NCI-H748 (cell line): ENCODE measurements around the gene KRTAP9-6.
"Not testable (repeated sequence)": the region's sequence is repeated elsewhere in the genome, so short reads cannot be mapped to it uniquely, and the experiment has no call there.

Source experiments
- DNase-seq: peaks from one replicate; lab custom pipeline; 2025; ENCODE audit not compliant: unreplicated experiment; lab: John Stamatoyannopoulos, UW

The KRTAP9-6 gene, protein sequence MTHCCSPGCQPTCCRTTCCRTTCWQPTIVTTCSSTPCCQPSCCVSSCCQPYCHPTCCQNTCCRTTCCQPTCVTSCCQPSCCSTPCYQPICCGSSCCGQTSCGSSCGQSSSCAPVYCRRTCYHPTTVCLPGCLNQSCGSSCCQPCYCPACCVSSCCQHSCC

GRCh38 chr17:41265078-41265477 lies at the start of gene KRTAP9-6:
TSS of gene KRTAP9-6 (plus strand) at chr17:41265378. CDS start at chr17:41265378, 0 bp downstream.
- DNase-seq = no peak

GRCh38 chr17:41215681-41216080 lies 49.5 kb upstream of the KRTAP9-6 start:
- no peak for DNase-seq

DNA sequence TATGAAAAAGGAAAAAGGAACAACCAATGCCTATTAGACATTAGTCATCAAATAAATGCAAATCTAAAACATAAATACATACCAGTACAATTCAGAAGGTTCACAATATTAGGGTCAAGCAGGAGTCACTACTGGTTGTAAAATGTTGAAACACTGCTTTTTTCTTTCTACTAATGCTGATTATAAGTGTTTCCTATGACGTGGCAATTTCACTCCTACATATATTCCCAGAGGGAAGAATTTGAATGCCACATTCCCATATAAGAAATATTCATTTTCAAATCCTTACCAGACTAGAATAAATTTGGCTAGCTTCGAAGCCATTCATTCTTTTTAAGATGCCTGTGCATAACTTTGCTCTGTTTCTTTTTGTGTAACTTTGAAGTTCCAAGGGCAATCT lies 41.4 kb upstream of the KRTAP9-6 start:
- DNase-seq = no peak

GRCh38 chr17:41226051-41226450 lies 39.1 kb upstream of the KRTAP9-6 start:
- no peak for DNase-seq

GRCh38 chr17:41226598-41227095 lies 38.5 kb upstream of the KRTAP9-6 start, which contains the start of gene KRTAP9-2:
TSS of gene KRTAP9-2 (plus strand) at chr17:41226648. CDS start at chr17:41226655, 7 bp downstream.
- DNase-seq = not testable (repeated sequence)

DNA sequence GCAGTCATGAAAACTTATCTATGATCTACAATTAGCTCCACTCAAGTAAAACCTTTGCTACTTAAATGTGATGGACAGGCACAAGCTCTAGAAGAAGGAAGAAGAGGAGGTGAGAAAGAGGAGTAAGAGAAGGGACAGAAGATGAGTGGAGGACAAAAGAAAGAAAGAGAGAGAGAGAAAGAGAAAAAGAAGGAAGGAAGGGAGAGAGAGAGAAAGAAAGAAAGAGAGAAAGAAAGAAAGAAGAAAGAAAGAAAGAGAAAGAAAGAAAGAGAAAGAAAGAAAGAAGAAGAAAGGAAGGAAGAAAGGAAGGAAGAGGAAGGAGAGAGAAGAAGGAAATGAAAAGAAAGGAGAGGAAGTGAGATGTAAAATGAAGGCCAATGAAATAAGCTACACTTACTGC lies 35.1 kb upstream of the KRTAP9-6 start:
- no peak for DNase-seq

DNA sequence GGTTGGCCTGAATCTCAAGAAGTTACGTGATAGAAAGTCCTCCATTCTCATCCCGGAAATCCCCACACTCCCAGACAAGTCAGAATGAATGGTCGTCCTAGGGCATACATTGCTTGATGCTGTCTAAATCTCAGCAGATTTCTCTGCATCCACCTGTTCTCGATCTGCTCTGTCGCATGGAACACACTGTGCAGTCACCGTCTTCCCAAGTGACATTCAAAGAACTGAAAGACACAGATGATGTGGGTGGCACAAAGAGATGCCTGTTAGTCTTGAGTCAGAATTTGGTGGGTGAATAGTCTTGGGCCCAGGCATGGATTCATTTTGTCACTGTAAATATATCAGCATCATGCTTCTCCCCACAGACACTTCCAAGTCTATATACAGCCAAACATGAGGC lies 33.4 kb upstream of the KRTAP9-6 start:
- no peak for DNase-seq

DNA sequence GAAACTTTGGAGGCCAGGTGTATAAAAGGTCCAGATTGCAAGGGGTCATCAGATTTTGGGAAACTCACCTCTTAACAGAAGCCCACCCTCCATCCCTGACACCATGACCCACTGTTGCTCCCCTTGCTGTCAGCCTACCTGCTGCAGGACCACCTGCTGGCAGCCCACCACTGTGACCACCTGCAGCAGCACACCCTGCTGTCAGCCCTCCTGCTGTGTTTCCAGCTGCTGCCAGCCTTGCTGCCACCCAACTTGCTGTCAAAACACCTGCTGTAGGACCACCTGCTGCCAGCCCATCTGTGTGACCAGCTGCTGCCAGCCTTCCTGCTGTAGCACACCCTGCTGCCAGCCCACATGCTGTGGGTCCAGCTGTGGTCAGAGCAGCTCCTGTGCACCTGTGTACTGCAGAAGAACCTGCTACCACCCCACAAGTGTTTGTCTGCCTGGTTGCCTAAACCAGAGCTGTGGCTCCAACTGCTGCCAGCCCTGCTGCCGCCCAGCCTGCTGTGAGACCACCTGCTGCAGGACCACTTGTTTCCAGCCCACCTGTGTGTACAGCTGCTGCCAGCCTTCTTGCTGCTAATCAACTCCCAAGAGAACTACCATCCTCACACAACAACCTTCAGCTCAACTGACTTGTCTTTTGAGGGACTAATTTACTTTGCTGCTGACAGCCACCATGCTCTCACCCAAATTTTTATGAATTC lies 32.6 kb upstream of the KRTAP9-6 start, which contains the start of gene KRTAP9-3:
Gene KRTAP9-3, plus strand, starts transcription at position 51 of the 707 bp plus-strand sequence. Its CDS starts 53 bp downstream, at position 104.
- DNase-seq = not testable (repeated sequence)

- DNase-seq = not testable (repeated sequence)
Measured at GRCh38 chr17:41237116-41237515, 28.1 kb upstream of the KRTAP9-6 start.

GRCh38 chr17:41237949-41238437 lies 27.2 kb upstream of the KRTAP9-6 start, which contains the start of gene KRTAP9-8:
TSS of gene KRTAP9-8 (plus strand) at chr17:41237999. CDS start at chr17:41238052, 53 bp downstream.
- DNase-seq = not testable (repeated sequence)

- DNase-seq = not testable (repeated sequence)
Measured at GRCh38 chr17:41246995-41247787, 18.0 kb upstream of the KRTAP9-6 start.

GRCh38 chr17:41249637-41250240 lies 15.4 kb upstream of the KRTAP9-6 start, which contains the start of gene KRTAP9-4:
TSS of gene KRTAP9-4 (plus strand) at chr17:41249687. CDS start at chr17:41249721, 34 bp downstream.
- DNase-seq = peak; percentile 39

GRCh38 chr17:41251261-41251660 lies 13.9 kb upstream of the KRTAP9-6 start:
- no peak for DNase-seq

GRCh38 chr17:41254861-41255260 lies 10.3 kb upstream of the KRTAP9-6 start:
- DNase-seq = no peak

GRCh38 chr17:41255381-41256290 lies 9.5 kb upstream of the KRTAP9-6 start, which contains the start of gene KRTAP9-9:
TSS of gene KRTAP9-9 (plus strand) at chr17:41255384.
- DNase-seq = peak; percentile 20

GRCh38 chr17:41256291-41256685 lies 8.9 kb upstream of the KRTAP9-6 start:
- no peak for DNase-seq

GRCh38 chr17:41258406-41258805 lies 6.8 kb upstream of the KRTAP9-6 start:
- no peak for DNase-seq

DNA sequence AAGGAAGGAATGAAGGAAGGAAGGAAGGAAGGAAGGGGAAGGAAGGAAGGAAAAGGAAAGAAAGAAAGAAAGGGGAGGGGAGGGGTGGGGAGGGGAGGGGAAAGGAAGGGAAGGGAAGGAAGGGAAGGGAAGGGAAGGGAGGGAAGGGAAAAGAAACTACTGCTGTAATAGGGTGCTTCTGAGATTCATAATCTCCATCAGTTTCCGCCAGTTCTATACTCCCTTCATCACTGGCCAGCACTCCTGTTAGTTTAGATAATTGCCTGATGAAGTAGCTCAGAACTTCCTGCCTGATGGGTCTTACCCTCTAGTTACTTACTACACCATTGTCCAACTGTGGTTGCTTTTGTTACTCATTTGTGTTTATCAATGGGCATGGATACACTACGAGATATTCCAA lies 2.0 kb upstream of the KRTAP9-6 start:
- DNase-seq = no peak

DNA sequence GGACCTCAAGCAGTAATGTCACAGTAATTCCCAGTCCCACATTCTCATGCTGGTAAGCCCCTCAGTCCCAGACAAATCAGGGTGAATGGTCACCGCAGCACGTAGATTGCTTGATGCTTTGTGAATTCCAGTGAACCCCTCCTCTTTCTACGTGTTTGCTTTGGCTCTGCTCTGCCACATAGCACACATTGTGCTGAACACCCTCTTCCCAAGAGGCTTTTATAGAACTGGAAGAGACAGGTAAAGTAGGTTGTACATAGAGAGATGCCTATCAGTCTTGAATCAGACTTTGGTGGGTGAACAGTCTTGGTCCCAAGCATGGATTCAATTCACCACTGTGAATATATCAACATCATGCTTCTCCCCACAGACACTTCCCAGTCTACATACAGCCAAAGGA lies 579 bp upstream of the KRTAP9-6 start:
- no peak for DNase-seq
